Subcutaneous adipose tissue (tissue), 4 donors: ENCODE data around the gene ZBTB42. TPM values are rescaled to one million over a fixed set of nuclear protein-coding genes. Genes with fewer than 3 reads are reported as not detected.

ENCODE experiments used
- CTCF ChIP-seq: fragments of 450-650 bp; IDR thresholded peaks from one replicate; pipeline ENCODE4 v1.5.1; 2016; ENCODE audit warnings: low read depth, mild to moderate bottlenecking, control low read depth, antibody characterized with exemption, moderate library complexity
- total RNA-seq, 4 donors: library from RNA; depleted of rRNA; stranded (reverse); fragments of >200 nt; gene quantifications; one replicate each; pipeline ENCODE4 v1.1.0, GENCODE V29; 2016

ZBTB42 gene
- total RNA-seq: 10 to 100 TPM in 1 of 4 donors, 1 to 10 TPM in 3; 1.5 to 18.1 (median 3.1) TPM

GRCh38 chr14:104800771-104801519 is at the start of gene ZBTB42:
ZBTB42 (plus strand) TSS chr14:104801101; CDS start chr14:104801198, 97 bp downstream.
- TF ChIP-seq CTCF: no peak

DNA sequence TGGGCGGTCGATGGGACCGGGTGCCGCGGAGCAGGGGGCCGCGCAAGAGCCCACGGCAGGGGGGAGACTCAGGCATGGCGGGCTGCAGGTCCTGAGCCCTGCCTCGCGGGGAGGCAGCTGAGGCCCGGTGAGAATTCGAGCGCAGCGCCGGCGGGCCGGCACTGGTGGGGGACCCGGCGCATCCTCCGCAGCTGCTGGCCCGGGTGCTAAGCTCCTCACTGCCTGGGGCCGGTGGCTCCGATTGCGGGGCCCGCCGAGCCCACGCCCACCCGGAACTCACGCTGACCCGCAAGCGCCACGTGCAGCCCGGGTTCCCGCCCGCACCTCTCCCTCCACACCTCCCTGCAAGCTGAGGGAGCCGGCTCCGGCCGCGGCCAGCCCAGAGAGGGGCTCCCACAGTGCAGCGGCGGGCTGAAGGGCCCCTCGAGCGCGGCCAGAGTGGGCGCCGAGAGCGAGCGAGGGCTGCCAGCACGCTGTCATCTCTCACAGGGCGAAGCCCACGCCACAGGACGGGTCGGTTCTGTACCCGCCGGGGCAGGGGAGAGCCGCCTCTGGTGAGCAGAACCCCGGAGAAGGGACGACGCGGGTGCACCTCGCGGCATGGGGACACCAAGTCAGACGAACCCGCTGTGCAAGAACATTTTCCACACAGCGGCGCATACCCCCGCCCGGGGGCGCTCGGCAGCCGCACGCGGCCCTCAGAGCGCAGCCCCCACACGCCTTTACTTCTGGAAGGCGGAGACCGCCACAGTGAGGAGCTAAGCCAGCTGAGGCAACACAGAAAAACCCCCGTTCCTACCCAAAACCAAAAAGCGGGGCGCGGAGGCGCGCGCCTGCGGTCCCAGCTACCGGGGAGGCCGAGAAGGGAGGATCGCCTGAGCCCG is 49.1 kb upstream of the ZBTB42 start:
- no peak for TF ChIP-seq CTCF

DNA sequence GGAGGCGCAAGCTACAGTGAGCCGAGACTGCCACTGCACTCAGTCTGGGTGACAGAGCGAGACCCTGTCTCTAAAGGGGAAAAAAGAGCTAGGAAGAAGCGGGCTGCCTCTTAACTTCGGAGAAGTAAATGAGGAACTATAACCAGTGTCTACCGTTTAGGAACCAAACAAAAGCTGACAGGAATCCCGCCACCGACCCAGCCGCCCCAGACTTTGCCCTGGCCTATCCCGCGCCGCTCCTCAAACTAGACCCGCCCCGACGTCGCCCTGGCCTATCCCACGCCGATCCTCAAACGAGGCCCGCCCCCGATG is 48.5 kb upstream of the ZBTB42 start:
- TF ChIP-seq CTCF: no peak

- TF ChIP-seq CTCF: no peak
Observed at GRCh38 chr14:104752735-104753527, 48.0 kb upstream of the ZBTB42 start, which contains the start of gene SIVA1. SIVA1 (plus strand) TSS chr14:104753147; CDS start chr14:104753202, 55 bp downstream.

DNA sequence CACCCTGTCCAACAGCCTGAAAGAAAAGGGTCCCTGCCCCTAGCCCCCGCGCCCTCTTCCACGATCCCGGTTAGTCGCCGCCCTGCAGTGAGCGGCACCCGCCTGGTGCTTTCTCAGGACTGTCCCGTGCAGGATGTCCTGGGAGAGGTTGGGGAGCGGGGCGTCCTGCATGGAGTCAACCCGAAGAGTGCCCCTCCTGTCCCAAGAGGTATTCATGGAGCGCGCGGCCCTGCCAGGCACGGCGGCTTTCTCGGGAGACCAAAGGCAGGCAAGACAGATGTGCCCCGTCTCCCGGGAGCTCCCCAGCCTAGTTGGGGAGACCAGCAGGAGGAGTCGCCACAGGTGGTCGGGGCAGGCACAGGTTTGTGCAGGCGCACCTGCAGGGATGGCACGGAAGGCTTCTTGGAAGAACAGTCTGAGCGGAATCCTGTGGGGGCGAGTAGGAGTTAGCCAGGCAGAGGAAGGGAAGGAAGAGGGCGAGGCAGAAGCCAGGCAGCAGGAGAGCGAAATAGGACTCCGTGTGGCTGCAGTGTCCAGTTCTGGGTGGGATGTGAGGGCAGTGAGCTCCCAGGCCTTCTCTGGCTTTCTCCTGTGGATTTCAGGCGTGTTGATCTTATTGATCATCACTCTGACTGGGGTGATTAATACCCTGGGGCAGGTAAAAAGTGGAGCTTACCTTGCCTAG is 47.2 kb upstream of the ZBTB42 start:
- no peak for TF ChIP-seq CTCF

GRCh38 chr14:104754213-104754851 is 46.6 kb upstream of the ZBTB42 start:
- TF ChIP-seq CTCF: no peak
